ENCODE measurements around the gene HCN4.

Gene HCN4

DNA sequence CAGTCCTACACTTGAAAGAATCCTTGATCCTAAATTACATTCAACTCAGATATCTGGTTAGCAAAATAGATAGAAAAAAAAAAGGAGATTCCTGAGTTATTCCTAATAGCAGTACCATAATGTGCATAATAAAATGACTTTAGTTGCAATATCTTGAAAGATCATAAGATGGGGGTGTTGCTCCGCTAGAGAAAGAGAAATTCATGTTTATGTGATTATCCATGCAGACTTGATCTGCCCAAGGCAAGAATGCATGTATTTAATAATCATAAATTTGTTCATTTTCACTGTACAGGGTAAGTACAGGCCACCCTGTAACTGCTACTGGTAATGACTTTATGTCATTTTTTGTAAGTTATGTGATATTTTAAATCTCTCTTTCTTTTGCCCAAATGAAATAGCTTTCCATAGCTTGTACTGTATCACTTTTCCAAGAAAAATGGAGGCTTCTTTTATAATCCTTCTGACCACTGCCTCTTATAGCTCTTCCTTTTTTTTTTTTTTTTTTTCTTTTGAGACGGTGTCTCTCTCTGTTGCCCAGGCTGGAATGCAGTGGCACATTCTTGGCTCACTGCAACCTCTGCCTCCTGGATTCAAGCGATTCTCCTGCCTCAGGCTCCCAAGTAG is 84.6 kb downstream of the HCN4 start:
- Mint-ChIP-seq H3K9me3 (no peaks in the 10 kb centered on the region), H3K27me3 (no peaks in the 10 kb centered on the region), H3K36me3 (ENCODE audit: insufficient read depth) (peaks cover 10% of the 10 kb centered on the region), H3K4me1 (no peaks in the 10 kb centered on the region), H3K4me3 (no peak overlapping the region), H3K27ac (ENCODE audit: low read depth) (no peak overlapping the region)
- ATAC-seq (replicated peaks; ENCODE audit: extremely low read depth, poor library complexity, severe bottlenecking) (no peak), DNase-seq (ENCODE audit: low spot score in 2 of 2) (no peak)

DNA sequence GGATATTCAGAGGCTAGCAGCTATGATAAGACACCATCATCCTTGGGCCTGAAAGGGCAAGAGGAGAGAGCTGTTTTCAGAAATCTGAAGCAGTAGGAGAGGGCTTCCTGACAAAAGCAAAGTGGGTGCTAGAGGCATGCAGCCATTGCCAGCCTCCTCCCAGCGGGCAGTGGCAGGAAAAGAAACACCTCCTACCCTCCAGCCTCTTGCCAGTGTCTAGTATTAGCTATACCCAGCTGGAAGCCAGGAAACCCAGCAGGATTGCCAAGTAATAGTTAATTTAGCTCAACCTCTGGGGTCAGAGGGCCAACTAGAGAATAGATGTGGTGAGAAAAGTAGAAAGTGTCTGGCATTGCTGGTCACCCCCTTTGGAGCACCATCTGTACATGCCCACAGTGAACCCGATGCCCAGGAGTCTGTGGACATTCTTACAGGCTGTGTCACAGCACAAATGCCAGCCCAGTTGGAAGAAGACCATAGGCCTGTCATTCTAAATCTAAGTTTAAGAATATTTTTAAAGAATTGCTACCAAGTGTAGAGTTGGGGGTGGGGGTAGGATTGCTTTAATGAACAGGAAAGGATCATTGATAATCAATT is 85.3 kb downstream of the HCN4 start:
- H3K27ac Mint-ChIP-seq (ENCODE audit: low read depth) = no peak overlapping the region
- no peaks in the 10 kb centered on the region for H3K4me1 Mint-ChIP-seq
- no peak overlapping the region for H3K4me3 Mint-ChIP-seq
- peaks cover 6% of the 10 kb centered on the region for H3K36me3 Mint-ChIP-seq (ENCODE audit: insufficient read depth)
- no peaks in the 10 kb centered on the region for H3K9me3 Mint-ChIP-seq
- no peaks in the 10 kb centered on the region for H3K27me3 Mint-ChIP-seq
- ATAC-seq (replicated peaks; ENCODE audit: extremely low read depth, poor library complexity, severe bottlenecking) = no peak
- no peak for DNase-seq (ENCODE audit: low spot score in 2 of 2)

DNA sequence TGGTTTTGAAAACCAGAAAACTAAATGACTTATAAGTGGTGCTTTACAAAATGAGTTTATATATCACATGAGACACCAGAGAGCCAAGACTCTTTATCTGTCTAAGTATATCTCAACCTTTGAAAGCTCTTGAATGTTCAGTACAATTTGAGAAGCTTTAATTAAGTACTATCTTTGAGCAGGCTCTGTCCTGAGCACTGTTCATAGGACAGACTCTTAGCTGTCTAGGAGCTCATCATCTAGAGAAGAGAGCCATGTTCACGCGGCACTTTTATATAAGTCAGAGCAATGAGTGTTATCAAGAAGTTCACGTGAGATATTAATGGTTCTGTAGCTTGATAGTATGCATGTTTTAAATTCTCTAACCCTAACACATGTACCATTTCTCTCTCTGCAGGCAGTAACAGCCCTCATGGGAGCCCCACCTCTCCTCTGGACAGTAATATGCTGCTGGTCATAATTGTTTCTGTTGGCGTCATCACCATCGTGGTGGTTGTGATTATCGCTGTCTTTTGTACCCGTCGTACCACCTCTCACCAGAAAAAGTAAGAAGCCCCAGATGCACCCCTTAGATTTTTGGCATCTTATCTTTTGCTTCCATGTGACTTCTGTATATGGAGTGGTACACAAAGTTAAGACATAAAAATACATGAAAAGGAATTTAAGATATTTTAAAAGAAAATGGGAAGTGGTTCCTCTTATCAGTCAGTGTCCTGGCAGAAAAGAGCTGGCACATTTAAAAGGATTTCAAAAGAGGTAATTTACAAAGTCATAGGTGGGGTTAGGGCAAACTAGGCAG is 86.0 kb downstream of the HCN4 start:
- Mint-ChIP-seq H3K9me3 (no peaks in the 10 kb centered on the region), H3K27me3 (no peaks in the 10 kb centered on the region), H3K4me3 (no peak overlapping the region), H3K4me1 (no peaks in the 10 kb centered on the region), H3K27ac (ENCODE audit: low read depth) (no peak overlapping the region), H3K36me3 (ENCODE audit: insufficient read depth) (peaks cover 6% of the 10 kb centered on the region)
- DNase-seq (ENCODE audit: low spot score in 2 of 2) (no peak), ATAC-seq (replicated peaks; ENCODE audit: extremely low read depth, poor library complexity, severe bottlenecking) (no peak)

- peaks cover 3% of the 10 kb centered on the region for H3K36me3 Mint-ChIP-seq (ENCODE audit: insufficient read depth)
- H3K27me3 Mint-ChIP-seq = no peaks in the 10 kb centered on the region
- no peaks in the 10 kb centered on the region for H3K4me1 Mint-ChIP-seq
- no peaks in the 10 kb centered on the region for H3K9me3 Mint-ChIP-seq
- ATAC-seq (replicated peaks; ENCODE audit: extremely low read depth, poor library complexity, severe bottlenecking) (no peak), DNase-seq (ENCODE audit: low spot score in 2 of 2) (no peak)
- no peak overlapping the region for H3K27ac Mint-ChIP-seq (ENCODE audit: low read depth)
- no peak overlapping the region for H3K4me3 Mint-ChIP-seq
Measured at GRCh38 chr15:73275862-73276261, 92.9 kb downstream of the HCN4 start.

GRCh38 chr15:73273181-73274002 is 95.4 kb downstream of the HCN4 start:
- Mint-ChIP-seq H3K27ac (ENCODE audit: low read depth) (no peak overlapping the region), H3K36me3 (ENCODE audit: insufficient read depth) (peaks cover 6% of the 10 kb centered on the region), H3K9me3 (no peaks in the 10 kb centered on the region), H3K4me1 (no peaks in the 10 kb centered on the region), H3K4me3 (no peak overlapping the region), H3K27me3 (no peaks in the 10 kb centered on the region)
- DNase-seq (ENCODE audit: low spot score in 2 of 2) (peak in 1 of 2 donors; percentile 30), ATAC-seq (replicated peaks; ENCODE audit: extremely low read depth, poor library complexity, severe bottlenecking) (no peak)

DNA sequence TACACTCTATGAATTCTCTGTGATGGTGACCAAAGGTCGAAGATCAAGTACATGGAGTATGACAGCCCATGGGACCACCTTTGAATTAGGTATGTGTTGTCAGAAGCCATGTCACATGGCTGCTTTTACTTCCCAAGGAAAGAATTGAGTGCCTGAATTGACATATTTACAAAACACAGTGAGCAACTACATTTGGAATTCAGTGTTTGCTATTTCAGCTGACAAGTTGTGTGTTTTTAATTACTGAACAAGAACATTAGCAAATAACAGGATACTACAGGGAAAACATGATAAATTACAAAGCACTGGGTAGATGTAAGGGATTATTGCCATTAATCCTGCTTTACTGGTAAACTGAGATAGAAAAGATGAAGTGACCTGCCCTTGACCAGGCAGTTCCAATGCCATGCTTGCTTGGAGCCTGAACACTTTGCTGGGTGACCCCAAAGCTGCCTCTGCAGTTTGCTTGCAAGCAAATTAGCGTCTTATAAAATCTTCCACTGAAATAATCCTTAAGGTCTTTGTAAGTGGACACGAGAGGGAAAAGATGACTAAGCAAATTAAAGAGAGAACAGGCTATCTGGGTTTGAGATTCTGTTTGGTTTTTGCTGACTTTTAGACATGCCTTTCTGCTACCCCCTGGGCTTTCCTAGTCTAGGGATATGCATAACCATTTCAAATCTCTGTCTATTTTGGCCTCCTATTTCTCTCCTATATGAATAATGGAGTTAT is 98.2 kb downstream of the HCN4 start:
- no peaks in the 10 kb centered on the region for H3K27me3 Mint-ChIP-seq
- no peaks in the 10 kb centered on the region for H3K9me3 Mint-ChIP-seq
- peaks cover 7% of the 10 kb centered on the region for H3K36me3 Mint-ChIP-seq (ENCODE audit: insufficient read depth)
- no peak overlapping the region for H3K27ac Mint-ChIP-seq (ENCODE audit: low read depth)
- ATAC-seq (replicated peaks; ENCODE audit: extremely low read depth, poor library complexity, severe bottlenecking) = no peak
- DNase-seq (ENCODE audit: low spot score in 2 of 2) = no peak
- no peak overlapping the region for H3K4me3 Mint-ChIP-seq
- no peaks in the 10 kb centered on the region for H3K4me1 Mint-ChIP-seq

Measured in central memory CD8-positive, alpha-beta T cell (primary cell).